Erythroblast (primary cell): ENCODE measurements around the gene C2orf42.

Experiments
- GATA1 ChIP-seq: IDR thresholded peaks from 2 replicates; pipeline ENCODE4 v1.6.1; 2011; ENCODE audit warnings: low read depth, mild to moderate bottlenecking, control low read depth, low read length, moderate library complexity
- POLR2A ChIP-seq: IDR thresholded peaks from 2 replicates; pipeline ENCODE4 v1.6.1; 2011; ENCODE audit warnings: mild to moderate bottlenecking, low read length

GRCh38 chr2:70101174-70101573 is 89.6 kb downstream of the C2orf42 start:
- TF ChIP-seq POLR2A (no peak), GATA1 (no peak)
